Right cardiac atrium (tissue), 5 donors: ENCODE measurements around the gene SLC23A2. TPM values are rescaled to one million over a fixed set of nuclear protein-coding genes. Genes with fewer than 3 reads are reported as not detected.

Experiments used
- ATAC-seq, 2 donors: fragments of 200-7000 bp; cut with Tn5 transposase; one replicate each; pipeline versions ENCODE4 v1.8.0 to v1.9.1; 2020; ENCODE audit warnings: moderate library complexity in 2 of 2, mild to moderate bottlenecking in 1 of 2
- DNase-seq, 3 donors: peaks; one replicate each; pipeline ENCODE4 v3.0.0-alpha.2; 2020
- H3K27ac ChIP-seq: one replicate; pipeline ENCODE4 v1.5.1; 2013; ENCODE audit warnings: mild to moderate bottlenecking, low read length, control low read depth, moderate library complexity
- H3K27me3 ChIP-seq: one replicate; pipeline ENCODE4 v1.6.1; 2013; ENCODE audit not compliant: control insufficient read depth, insufficient read depth
- H3K4me1 ChIP-seq: one replicate; pipeline ENCODE4 v1.6.1; 2013; ENCODE audit warnings: low read length; ENCODE audit not compliant: control insufficient read depth, insufficient read depth
- H3K4me3 ChIP-seq: one replicate; pipeline ENCODE4 v1.5.1; 2013; ENCODE audit warnings: low read length, control low read depth
- H3K9me3 ChIP-seq: one replicate; pipeline ENCODE4 v1.6.1; 2013; ENCODE audit warnings: low read length; ENCODE audit not compliant: control insufficient read depth
- whole genome bisulfite sequencing: extraction: QIAGEN DNeasy Blood & Tissue Kit; methylation state at CpG from one replicate; pipeline ENCODE4 v1.1.7; 2013; 5-methylcytosine and 5-hydroxymethylcytosine counted together
- intact Hi-C, 4 donors: fragments of 100-400 bp; cut with DNase I; formaldehyde crosslinking; loops; one replicate each; pipeline versions ENCODE4 v1.11.0 to v1.14.0; 2022 to 2023
- polyA plus RNA-seq: library from polyadenylated mRNA; stranded (reverse); fragments of 200-250 nt; gene quantifications from one replicate; pipeline ENCODE4 v1.2.3, GENCODE V29; 2013
- total RNA-seq, 4 donors: library from RNA; stranded (reverse); fragmentation: NEBNext Ultra II Directional; extraction: Animal tissue kit (Norgen Biotek cat#: 25700); gene quantifications; one replicate each; pipeline ENCODE4 v1.2.1, GENCODE V29; 2021
- donor health status: healthy with polysubstance abuse.
- donor health status: DM: no; HTN: yes; CAD: no.
- donor health status: DM: no; HTN: no; CAD: no.
- donor health status: DM: no; HTN: yes; CAD: no; lungs with severe emphysema.
- donor health status: DM: yes; HTN: yes; CAD: no.

The SLC23A2 gene
- total and polyA plus RNA-seq, 5 donors: 5.2 to 15.9 (median 12.6) TPM

DNA sequence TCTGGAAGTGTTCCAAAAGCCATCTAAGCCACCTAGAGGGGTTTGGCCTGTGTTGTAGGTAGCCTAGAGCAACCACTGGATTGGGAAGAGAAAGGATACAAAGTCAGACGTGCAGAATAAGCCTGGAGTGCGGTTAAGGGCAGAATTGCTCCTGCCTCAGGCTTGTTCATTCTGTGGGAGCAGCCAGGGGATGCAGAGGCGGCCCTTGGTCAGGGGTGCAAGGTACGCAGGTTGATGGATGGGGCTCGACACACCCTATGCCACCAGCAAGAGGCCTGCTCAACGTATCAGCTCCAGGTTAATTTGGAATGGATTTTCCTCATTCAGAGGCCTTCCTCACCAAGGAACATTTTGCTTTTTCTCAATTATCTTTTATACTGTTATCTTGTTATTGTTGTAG lies 129.8 kb downstream of the SLC23A2 start:
- H3K4me1 ChIP-seq: no peaks in the 10 kb centered on the region
- no peaks in the 10 kb centered on the region for H3K9me3 ChIP-seq
- no peaks in the 10 kb centered on the region for H3K27me3 ChIP-seq
- ATAC-seq (no peak), DNase-seq (no peak)
- intact Hi-C loops: no loop called here
- H3K4me3 ChIP-seq: no peak overlapping the region
- WGBS: 95% methylated on average over 6 of the region's 6 CpGs
- H3K27ac ChIP-seq: no peak overlapping the region

DNA sequence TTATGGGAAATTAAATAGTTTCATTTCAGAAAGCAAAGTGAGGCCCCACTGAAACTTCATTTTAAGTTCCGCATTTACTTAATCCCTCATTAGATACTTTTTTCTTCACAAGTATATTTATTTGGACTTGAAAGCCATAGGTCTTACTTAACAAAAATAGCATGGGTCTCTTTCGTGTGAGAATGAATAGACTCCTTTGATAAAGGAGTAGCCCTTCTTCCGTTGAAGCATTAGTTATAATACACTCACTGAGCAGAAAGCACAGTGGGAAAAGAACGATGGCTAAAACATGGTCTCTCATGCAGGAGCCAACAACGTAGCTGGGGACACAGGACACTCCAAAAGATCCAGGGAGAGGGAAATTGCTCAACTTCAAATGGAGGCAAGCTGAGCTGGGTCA lies 130.4 kb downstream of the SLC23A2 start:
- ATAC-seq (no peak), DNase-seq (no peak)
- H3K27ac ChIP-seq: no peak overlapping the region
- H3K4me3 ChIP-seq: no peak overlapping the region
- H3K9me3 ChIP-seq: no peaks in the 10 kb centered on the region
- intact Hi-C loops: no loop called here
- H3K4me1 ChIP-seq: no peaks in the 10 kb centered on the region
- H3K27me3 ChIP-seq: no peaks in the 10 kb centered on the region
- WGBS: 81% methylated on average over 5 of the region's 5 CpGs

DNA sequence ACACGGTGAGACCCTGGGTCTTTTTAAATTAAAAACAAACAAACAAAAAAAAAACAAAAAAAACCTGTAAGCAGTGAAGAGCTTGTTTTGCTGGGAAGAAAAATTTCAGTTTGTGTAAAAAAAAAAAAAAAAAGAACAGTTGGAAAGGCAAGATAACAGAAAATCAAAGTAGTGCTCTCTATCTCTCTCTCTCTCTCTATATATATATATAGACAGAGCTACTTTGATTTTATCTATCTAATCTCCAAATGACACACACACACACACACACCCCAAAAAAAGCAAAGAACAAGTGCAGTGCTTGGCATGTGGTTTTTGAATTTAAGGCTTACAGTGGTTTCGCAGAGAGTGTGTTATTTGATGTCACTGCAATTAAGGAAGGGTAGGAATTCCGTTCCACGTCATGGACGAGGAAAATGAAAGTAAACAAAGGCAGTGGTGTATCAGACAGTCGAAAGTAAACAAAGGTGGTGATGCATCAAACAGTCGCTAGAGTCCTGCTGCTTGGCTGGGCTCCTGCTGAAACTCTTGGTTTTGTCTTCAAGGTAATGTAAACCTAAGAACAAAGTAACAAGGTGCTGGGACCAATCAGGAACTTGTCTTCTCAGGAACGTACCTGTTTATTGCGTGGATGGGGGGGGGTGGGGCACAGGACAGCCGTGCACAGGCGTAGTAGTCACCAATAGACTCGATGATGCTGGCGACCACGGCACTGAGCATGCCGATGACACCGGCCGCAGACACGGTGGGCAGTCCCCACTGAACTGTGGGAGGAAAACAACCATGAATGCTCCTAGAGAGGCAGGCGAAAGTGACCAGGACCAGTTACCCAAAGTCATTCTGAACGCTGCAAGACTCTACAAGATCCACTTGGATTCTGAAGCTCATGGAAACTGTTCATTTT lies 131.8 kb downstream of the SLC23A2 start:
- H3K9me3 ChIP-seq: no peaks in the 10 kb centered on the region
- no peak for ATAC-seq
- H3K4me1 ChIP-seq: no peaks in the 10 kb centered on the region
- no peaks in the 10 kb centered on the region for H3K27me3 ChIP-seq
- H3K4me3 ChIP-seq: no peak overlapping the region
- DNase-seq: no peak
- H3K27ac ChIP-seq: no peak overlapping the region
- WGBS: 79% methylated on average over 20 of the region's 20 CpGs
- intact Hi-C loops: no loop called here

DNA sequence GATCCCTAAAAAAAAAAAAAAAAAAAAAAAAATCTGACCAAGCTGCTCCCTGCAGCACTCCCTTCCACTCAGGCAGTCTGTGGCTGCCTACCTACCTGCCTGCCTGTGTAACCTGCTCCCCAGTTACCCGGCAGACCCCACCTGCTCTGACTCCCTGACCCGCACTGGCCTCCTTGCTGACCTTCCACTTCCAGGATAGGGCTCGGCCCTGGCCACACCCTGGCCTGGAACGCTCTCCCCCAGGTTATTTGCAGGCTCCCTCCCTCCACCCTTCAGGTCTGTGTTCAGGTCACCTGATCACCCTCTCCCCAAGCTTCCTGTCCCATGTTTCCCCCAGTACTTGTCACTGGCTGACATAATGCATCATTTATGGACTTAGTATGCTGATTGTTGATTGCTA lies 134.3 kb downstream of the SLC23A2 start:
- ATAC-seq: no peak

DNA sequence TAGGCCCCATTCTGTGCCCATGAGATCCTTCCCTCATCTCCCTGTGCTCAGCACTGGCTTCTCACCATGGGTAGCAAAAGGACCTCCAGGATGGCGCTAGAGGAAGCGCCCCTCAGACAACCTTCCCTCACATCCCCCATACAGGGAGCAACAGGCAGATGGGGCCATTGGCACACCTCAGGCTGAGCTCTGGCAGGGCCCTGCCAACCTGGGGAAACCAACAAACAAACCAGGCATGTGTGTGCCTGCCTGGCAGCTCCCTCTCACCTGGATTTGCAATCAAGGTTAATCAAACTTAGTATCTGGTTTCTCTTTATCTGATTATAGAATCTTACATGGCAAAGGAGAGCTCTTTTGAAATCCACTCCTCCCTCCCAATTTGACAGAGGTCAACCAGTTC lies 134.9 kb downstream of the SLC23A2 start:
- no peak for DNase-seq
- intact Hi-C loops: no loop called here
- no peaks in the 10 kb centered on the region for H3K4me1 ChIP-seq
- no peaks in the 10 kb centered on the region for H3K27me3 ChIP-seq
- ATAC-seq: no peak
- H3K27ac ChIP-seq: no peak overlapping the region
- H3K4me3 ChIP-seq: no peak overlapping the region
- H3K9me3 ChIP-seq: no peaks in the 10 kb centered on the region
- WGBS: 100% methylated on average over 2 of the region's 2 CpGs

More for the DNA sequence above, 134.3 kb downstream of the SLC23A2 start:
- 96% methylated on average over 4 of the region's 4 CpGs for WGBS
- intact Hi-C loops: no loop called here
- Histone ChIP-seq H3K27me3 (no peaks in the 10 kb centered on the region), H3K27ac (no peak overlapping the region), H3K4me1 (no peaks in the 10 kb centered on the region), H3K4me3 (no peak overlapping the region), H3K9me3 (no peaks in the 10 kb centered on the region)
- no peak for DNase-seq

DNA sequence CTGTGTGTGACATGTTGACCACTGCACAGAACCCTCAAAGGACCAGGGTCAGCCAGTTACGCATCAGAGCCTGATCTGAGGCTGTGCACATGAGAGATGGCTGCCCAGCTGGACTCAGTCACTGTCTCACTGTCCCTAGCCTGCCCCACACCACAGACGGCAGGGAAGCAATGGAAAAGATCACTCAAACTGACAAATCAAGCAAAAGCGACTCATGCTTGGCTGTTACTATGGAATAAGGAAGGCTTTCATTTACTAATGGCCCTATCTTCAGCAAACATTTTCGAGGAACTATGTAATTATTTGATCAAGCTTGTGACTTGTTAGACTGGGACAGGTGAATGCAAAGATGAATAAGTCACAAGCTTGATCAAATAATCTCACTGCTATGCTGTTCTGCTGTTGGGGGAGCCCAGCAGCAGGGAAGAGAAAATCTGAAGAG lies 137.0 kb downstream of the SLC23A2 start:
- no peak for DNase-seq
- Histone ChIP-seq H3K4me3 (no peak overlapping the region), H3K9me3 (no peaks in the 10 kb centered on the region), H3K27me3 (no peaks in the 10 kb centered on the region), H3K27ac (no peak overlapping the region), H3K4me1 (no peaks in the 10 kb centered on the region)
- ATAC-seq: no peak
- WGBS: 84% methylated on average over 4 of the region's 4 CpGs
- intact Hi-C loops: no loop called here

DNA sequence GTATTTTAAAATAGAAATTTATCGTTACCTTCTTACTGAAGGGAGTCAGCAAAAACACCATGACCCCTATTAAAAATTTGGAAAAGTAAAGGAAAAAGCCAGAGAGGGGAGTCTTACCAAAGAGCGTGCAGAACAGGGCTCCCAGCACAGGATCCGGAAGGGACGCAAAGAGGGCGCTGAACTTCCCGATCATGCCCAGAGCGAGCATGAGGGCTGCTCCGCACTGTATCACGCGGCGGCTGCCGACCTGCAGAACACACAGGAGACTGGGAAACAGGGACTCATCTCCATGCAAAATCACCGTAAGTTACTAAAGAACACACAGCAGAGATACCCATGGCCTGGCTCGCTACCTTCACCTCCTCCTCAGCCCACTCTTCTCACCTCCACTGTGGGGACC lies 138.6 kb downstream of the SLC23A2 start:
- no peaks in the 10 kb centered on the region for H3K9me3 ChIP-seq
- H3K27me3 ChIP-seq: no peaks in the 10 kb centered on the region
- no peaks in the 10 kb centered on the region for H3K4me1 ChIP-seq
- DNase-seq: no peak
- intact Hi-C loops: no loop called here
- no peak overlapping the region for H3K27ac ChIP-seq
- no peak overlapping the region for H3K4me3 ChIP-seq
- WGBS: 97% methylated on average over 14 of the region's 14 CpGs
- no peak for ATAC-seq

DNA sequence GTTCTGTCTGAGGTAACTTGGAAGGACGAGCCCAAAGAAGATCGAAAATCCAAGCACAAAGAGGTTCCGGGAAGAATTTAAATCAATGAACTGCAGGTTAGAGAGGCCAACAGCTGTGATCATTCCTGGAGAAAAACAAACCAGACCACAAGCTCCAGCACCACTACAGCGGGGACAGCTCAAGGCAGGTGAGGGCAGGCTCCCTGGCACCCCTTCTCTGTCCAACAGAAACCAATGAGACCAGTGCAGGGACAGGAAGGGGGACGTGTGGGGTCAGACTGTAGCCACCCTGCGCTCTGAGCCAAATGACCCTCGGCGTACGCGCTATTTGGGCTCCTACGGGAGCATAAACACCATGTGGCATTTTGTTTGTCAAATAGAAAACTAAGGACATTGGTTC lies 139.3 kb downstream of the SLC23A2 start:
- no peak for DNase-seq
- ATAC-seq: no peak
- Histone ChIP-seq H3K4me1 (peaks cover 3% of the 10 kb centered on the region), H3K27ac (no peak overlapping the region), H3K9me3 (no peaks in the 10 kb centered on the region), H3K4me3 (no peak overlapping the region), H3K27me3 (no peaks in the 10 kb centered on the region)
- intact Hi-C loops: no loop called here
- 87% methylated on average over 11 of the region's 11 CpGs for WGBS

DNA sequence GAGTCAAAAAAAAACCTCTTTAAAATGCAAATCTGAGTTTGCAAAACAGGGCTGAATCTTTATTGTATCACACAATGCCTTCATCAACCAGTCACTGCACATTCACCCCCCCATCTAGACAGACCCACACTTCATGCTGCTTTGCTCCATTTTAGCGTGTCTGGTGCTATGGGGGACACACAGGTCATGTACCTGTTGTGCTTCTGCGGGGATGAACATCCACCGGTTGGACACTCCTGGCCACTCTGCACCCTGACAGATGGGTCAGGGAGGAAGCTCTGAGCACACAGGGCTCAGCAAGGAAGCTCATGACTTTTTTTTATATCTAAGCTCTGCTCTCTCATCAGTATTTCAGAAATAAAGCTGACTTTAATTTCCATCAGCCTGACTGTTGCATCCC lies 143.3 kb downstream of the SLC23A2 start:
- Histone ChIP-seq H3K4me1 (peaks cover 7% of the 10 kb centered on the region), H3K27me3 (no peaks in the 10 kb centered on the region), H3K4me3 (no peak overlapping the region), H3K27ac (no peak overlapping the region), H3K9me3 (no peaks in the 10 kb centered on the region)
- intact Hi-C loops: no loop called here
- ATAC-seq (no peak), DNase-seq (no peak)
- WGBS: 96% methylated on average over 3 of the region's 3 CpGs

DNA sequence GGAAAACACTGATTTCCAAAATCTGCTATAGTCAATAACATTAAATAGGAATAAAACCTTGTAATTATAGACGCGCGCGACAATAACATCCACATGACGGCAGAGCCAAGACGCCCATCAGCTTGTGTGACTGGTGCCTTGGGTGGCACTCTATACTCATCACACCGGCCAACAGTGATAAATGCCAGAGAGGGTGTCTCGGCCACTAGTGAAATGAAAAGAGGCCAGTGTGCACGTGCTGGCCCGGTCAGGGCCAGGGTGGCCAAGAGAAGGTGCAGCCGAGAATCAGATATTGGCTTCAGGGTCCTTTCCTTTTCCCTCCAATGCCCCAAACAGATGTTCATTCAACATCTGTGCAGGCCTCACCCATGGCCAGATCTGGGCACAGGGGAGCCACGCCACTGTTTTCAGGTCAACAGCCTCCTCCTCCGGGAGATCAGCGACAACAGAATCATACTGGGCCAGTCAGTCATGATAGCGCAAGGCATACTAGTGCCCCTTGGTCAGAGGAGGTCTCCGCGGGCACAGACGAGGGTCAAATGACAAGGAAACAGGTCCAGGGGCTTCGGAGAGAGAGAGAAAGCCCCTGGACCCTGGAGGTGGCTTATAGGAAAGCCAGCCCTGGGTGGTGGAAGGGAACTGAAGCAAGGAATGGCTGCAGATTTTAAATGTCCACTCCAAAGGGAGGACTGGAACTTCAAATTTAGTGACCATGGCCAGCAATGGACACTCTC lies 145.1 kb downstream of the SLC23A2 start:
- no peak for DNase-seq
- ATAC-seq: no peak
- H3K4me3 ChIP-seq: no peak overlapping the region
- intact Hi-C loops: no loop called here
- peaks cover 7% of the 10 kb centered on the region for H3K4me1 ChIP-seq
- H3K27me3 ChIP-seq: no peaks in the 10 kb centered on the region
- WGBS: 97% methylated on average over 19 of the region's 19 CpGs
- no peaks in the 10 kb centered on the region for H3K9me3 ChIP-seq
- H3K27ac ChIP-seq: no peak overlapping the region

DNA sequence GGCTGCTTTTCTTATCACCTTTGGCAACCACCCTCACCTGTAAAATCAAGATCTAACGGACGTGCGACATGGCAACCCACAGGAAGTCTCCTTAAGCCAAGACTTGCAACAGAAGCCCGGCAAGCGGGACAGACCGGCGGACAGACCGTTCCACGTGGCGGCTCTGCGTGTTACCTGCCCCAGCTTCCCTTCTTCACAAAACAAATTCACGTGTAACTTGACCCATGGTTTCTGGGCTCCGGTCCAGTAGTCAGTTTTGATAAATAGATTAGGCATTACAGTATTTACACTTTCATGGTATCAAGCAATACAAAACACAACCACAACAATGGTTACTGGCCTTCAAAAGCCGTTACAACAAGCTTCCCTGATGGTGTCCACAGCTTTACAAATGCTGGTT lies 145.8 kb downstream of the SLC23A2 start:
- peaks cover 7% of the 10 kb centered on the region for H3K4me1 ChIP-seq
- ATAC-seq: no peak
- no peaks in the 10 kb centered on the region for H3K27me3 ChIP-seq
- H3K27ac ChIP-seq: no peak overlapping the region
- no peak for DNase-seq
- WGBS: 91% methylated on average over 14 of the region's 14 CpGs
- H3K9me3 ChIP-seq: no peaks in the 10 kb centered on the region
- H3K4me3 ChIP-seq: no peak overlapping the region
- intact Hi-C loops: no loop called here
